Trophoblast cell (in vitro differentiated cells and primary cell): Measurements from ENCODE around the gene TMEM252.
A peak's percentile ranks its signal among the peaks of the same experiment; 100 is the strongest.

ENCODE experiments used
- DNase-seq, 2 donors: peaks; one replicate each; pipeline ENCODE4 v3.0.0-alpha.2; 2016
- H2AFZ ChIP-seq: 2 replicates; pipeline ENCODE4 v1.6.1; 2013; ENCODE audit warnings: low read length, moderate library complexity, mild to moderate bottlenecking; ENCODE audit not compliant: insufficient read depth, poor library complexity
- H2AK5ac ChIP-seq: 2 replicates; pipeline ENCODE4 v1.6.1; 2013; ENCODE audit warnings: mild to moderate bottlenecking, low read length
- H2BK120ac ChIP-seq: 2 replicates; pipeline ENCODE4 v1.6.1; 2013; ENCODE audit warnings: low read length, mild to moderate bottlenecking, moderate library complexity; ENCODE audit not compliant: insufficient read depth, poor library complexity
- H2BK12ac ChIP-seq: 2 replicates; pipeline ENCODE4 v1.6.1; 2013; ENCODE audit warnings: mild to moderate bottlenecking, low read length, moderate library complexity
- H2BK5ac ChIP-seq: 2 replicates; pipeline ENCODE4 v1.6.1; 2013; ENCODE audit warnings: low read length, low read depth, moderate library complexity, mild to moderate bottlenecking; ENCODE audit not compliant: poor library complexity
- H3K14ac ChIP-seq: 2 replicates; pipeline ENCODE4 v1.6.1; 2013; ENCODE audit warnings: mild to moderate bottlenecking, low read length
- H3K18ac ChIP-seq: 2 replicates; pipeline ENCODE4 v1.6.1; 2013; ENCODE audit warnings: mild to moderate bottlenecking, low read length
- H3K23ac ChIP-seq: 2 replicates; pipeline ENCODE4 v1.6.1; 2013; ENCODE audit warnings: low read length
- H3K27ac ChIP-seq: 2 replicates; pipeline ENCODE4 v1.5.1; 2013; ENCODE audit warnings: low read depth, mild to moderate bottlenecking, inconsistent platforms, low read length, moderate library complexity
- H3K27me3 ChIP-seq: 2 replicates; pipeline ENCODE4 v1.6.1; 2013; ENCODE audit warnings: inconsistent platforms, mild to moderate bottlenecking, low read length, moderate library complexity; ENCODE audit not compliant: insufficient read depth
- H3K36me3 ChIP-seq, 2 experiments: 1 replicate in 1 of 2; 2 replicates in 1 of 2; pipeline ENCODE4 v1.6.1; 2013; ENCODE audit warnings: low read length in 2 of 2, mild to moderate bottlenecking in 2 of 2, moderate library complexity in 1 of 2; ENCODE audit not compliant: insufficient read depth in 2 of 2, control insufficient read depth in 1 of 2
- H3K4ac ChIP-seq: 2 replicates; pipeline ENCODE4 v1.6.1; 2013; ENCODE audit warnings: low read depth, mild to moderate bottlenecking, low read length, moderate library complexity
- H3K4me1 ChIP-seq, 2 experiments: 1 replicate in 1 of 2; 2 replicates in 1 of 2; pipeline ENCODE4 v1.6.1; 2013; ENCODE audit warnings: low read length in 2 of 2, mild to moderate bottlenecking in 2 of 2, moderate library complexity in 1 of 2; ENCODE audit not compliant: insufficient read depth in 2 of 2, control insufficient read depth in 1 of 2
- H3K4me2 ChIP-seq: 2 replicates; pipeline ENCODE4 v1.6.1; 2013; ENCODE audit warnings: inconsistent platforms, mild to moderate bottlenecking, low read length, moderate library complexity
- H3K4me3 ChIP-seq: 2 replicates; pipeline ENCODE4 v1.5.1; 2013; ENCODE audit warnings: mild to moderate bottlenecking, low read depth, low read length, inconsistent platforms
- H3K79me1 ChIP-seq: one replicate; pipeline ENCODE4 v1.6.1; 2013; ENCODE audit warnings: low read length
- H3K79me2 ChIP-seq: 2 replicates; pipeline ENCODE4 v1.6.1; 2013; ENCODE audit warnings: low read length, mild to moderate bottlenecking; ENCODE audit not compliant: control insufficient read depth, insufficient read depth, poor library complexity
- H3K9ac ChIP-seq: 2 replicates; pipeline ENCODE4 v1.6.1; 2013; ENCODE audit warnings: mild to moderate bottlenecking, low read length
- H3K9me3 ChIP-seq: 2 replicates; pipeline ENCODE4 v1.6.1; 2013; ENCODE audit warnings: low read depth, mild to moderate bottlenecking, control low read depth, inconsistent platforms, low read length; ENCODE audit not compliant: insufficient read depth
- H4K12ac ChIP-seq: 2 replicates; pipeline ENCODE4 v1.6.1; 2013; ENCODE audit warnings: low read depth, mild to moderate bottlenecking, low read length, moderate library complexity
- H4K8ac ChIP-seq: 2 replicates; pipeline ENCODE4 v1.6.1; 2013; ENCODE audit warnings: low read depth, mild to moderate bottlenecking, low read length, moderate library complexity
- H4K91ac ChIP-seq: one replicate; pipeline ENCODE4 v1.6.1; 2013; ENCODE audit warnings: low read depth, mild to moderate bottlenecking, low read length, moderate library complexity
- WGBS: extraction: QIAGEN DNeasy Blood & Tissue Kit; methylation state at CpG from one replicate; pipeline ENCODE4 v1.1.7; 2013; ENCODE audit warnings: missing lambda C conversion rate; ENCODE audit not compliant: insufficient read length, insufficient coverage; ENCODE audit errors: extremely low coverage; 5-methylcytosine and 5-hydroxymethylcytosine counted together

Gene TMEM252

DNA sequence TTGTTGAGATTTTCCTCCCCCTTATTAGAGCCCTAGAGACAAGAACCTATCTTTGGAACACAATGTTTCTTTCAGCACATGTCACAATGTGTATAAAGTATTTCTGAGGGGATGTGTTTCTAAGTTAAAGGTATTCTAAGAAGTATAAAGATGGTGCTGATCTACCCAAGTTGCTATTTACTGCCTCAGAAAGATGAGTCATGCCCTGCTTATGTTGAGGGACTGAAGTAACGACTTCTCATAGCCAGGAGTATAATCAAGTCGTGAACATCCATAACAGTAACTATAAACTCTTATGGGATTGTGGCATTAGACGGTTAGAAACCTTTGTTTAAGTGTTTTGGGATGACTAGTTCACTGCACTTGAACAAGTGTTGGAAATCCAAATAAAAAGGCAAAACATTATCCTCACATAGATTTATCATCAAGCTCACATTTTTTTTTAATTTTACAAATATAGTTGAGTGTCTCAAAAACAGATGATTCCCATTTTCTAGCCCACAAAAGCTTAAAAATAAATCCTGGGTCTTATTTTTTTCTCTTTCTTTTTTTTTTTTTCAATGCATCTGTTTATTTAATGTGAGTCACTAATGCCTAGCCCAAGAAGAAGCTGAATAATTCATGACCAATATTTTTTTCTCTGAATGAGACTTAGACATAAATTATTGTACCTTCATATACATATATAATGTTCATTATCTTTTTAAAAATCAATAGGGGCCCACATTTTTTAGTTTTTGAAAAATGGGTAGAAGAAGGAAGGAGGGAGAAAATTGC lies 12.2 kb upstream of the TMEM252 start:
- Histone ChIP-seq H2BK5ac (no peak overlapping the region), H3K4ac (no peak overlapping the region), H3K27me3 (no peaks in the 10 kb centered on the region), H3K18ac (no peak overlapping the region), H3K9me3 (no peaks in the 10 kb centered on the region), H3K14ac (no peak overlapping the region), H3K36me3 (no peaks in the 10 kb centered on the region), H4K8ac (no peak overlapping the region), H4K12ac (no peak overlapping the region), H2AFZ (no peak overlapping the region), H2BK120ac (no peak overlapping the region), H3K79me1 (no peaks in the 10 kb centered on the region), H3K27ac (no peak overlapping the region), H3K4me1 (no peaks in the 10 kb centered on the region), H3K9ac (no peak overlapping the region), H3K4me2 (no peak overlapping the region), H3K4me3 (no peak overlapping the region), H2BK12ac (no peak overlapping the region), H4K91ac (no peak overlapping the region), H3K79me2 (no peaks in the 10 kb centered on the region), H2AK5ac (no peak overlapping the region), H3K23ac (no peak overlapping the region)
- WGBS = no CpG with 5 or more reads among the region's 3 CpGs
- DNase-seq = peak in 1 of 2 donors; percentile 38

- no CpG with 5 or more reads among the region's 4 CpGs for WGBS
- Histone ChIP-seq H3K4me1 (no peaks in the 10 kb centered on the region), H3K4ac (no peak overlapping the region), H3K36me3 (no peaks in the 10 kb centered on the region), H3K79me1 (no peaks in the 10 kb centered on the region), H2BK12ac (no peak overlapping the region), H4K91ac (no peak overlapping the region), H3K9ac (no peak overlapping the region), H3K14ac (no peak overlapping the region), H3K79me2 (no peaks in the 10 kb centered on the region), H4K8ac (no peak overlapping the region), H3K27ac (no peak overlapping the region), H3K9me3 (no peaks in the 10 kb centered on the region), H3K27me3 (no peaks in the 10 kb centered on the region), H2AFZ (no peak overlapping the region), H3K23ac (no peak overlapping the region), H2BK5ac (no peak overlapping the region), H2BK120ac (no peak overlapping the region), H3K18ac (no peak overlapping the region), H3K4me3 (no peak overlapping the region), H4K12ac (no peak overlapping the region), H3K4me2 (no peak overlapping the region), H2AK5ac (no peak overlapping the region)
- DNase-seq = no peak
Observed at GRCh38 chr9:68551191-68551590, 10.5 kb upstream of the TMEM252 start.

- no peak overlapping the region for H4K8ac ChIP-seq
- H3K36me3 ChIP-seq = no peaks in the 10 kb centered on the region
- H3K14ac ChIP-seq = no peak overlapping the region
- H3K4me1 ChIP-seq = no peaks in the 10 kb centered on the region
- no peaks in the 10 kb centered on the region for H3K9me3 ChIP-seq
- H2AK5ac ChIP-seq = no peak overlapping the region
- H3K4me2 ChIP-seq = no peak overlapping the region
- no peaks in the 10 kb centered on the region for H3K79me1 ChIP-seq
- H2BK12ac ChIP-seq = no peak overlapping the region
- no peak overlapping the region for H3K18ac ChIP-seq
- H4K12ac ChIP-seq = no peak overlapping the region
- no peak overlapping the region for H2BK5ac ChIP-seq
- no peaks in the 10 kb centered on the region for H3K79me2 ChIP-seq
- no peak for DNase-seq
- H3K9ac ChIP-seq = no peak overlapping the region
- no peak overlapping the region for H3K4ac ChIP-seq
- no CpG with 5 or more reads among the region's 3 CpGs for WGBS
- no peak overlapping the region for H3K4me3 ChIP-seq
- no peak overlapping the region for H4K91ac ChIP-seq
- H3K23ac ChIP-seq = no peak overlapping the region
- no peaks in the 10 kb centered on the region for H3K27me3 ChIP-seq
- no peak overlapping the region for H2BK120ac ChIP-seq
- H3K27ac ChIP-seq = no peak overlapping the region
- no peak overlapping the region for H2AFZ ChIP-seq
Observed at GRCh38 chr9:68548241-68548640, 7.6 kb upstream of the TMEM252 start.

- Histone ChIP-seq H4K91ac (no peak overlapping the region), H4K12ac (no peak overlapping the region), H3K18ac (no peak overlapping the region), H2BK12ac (no peak overlapping the region), H3K36me3 (no peaks in the 10 kb centered on the region), H2AK5ac (no peak overlapping the region), H3K4ac (no peak overlapping the region), H2AFZ (no peak overlapping the region), H3K4me3 (no peak overlapping the region), H3K79me1 (no peaks in the 10 kb centered on the region), H3K79me2 (no peaks in the 10 kb centered on the region), H3K23ac (no peak overlapping the region), H3K9ac (no peak overlapping the region), H3K27me3 (no peaks in the 10 kb centered on the region), H2BK5ac (no peak overlapping the region), H2BK120ac (no peak overlapping the region), H3K14ac (no peak overlapping the region), H3K9me3 (no peaks in the 10 kb centered on the region), H3K4me1 (no peaks in the 10 kb centered on the region), H3K4me2 (no peak overlapping the region), H3K27ac (no peak overlapping the region), H4K8ac (no peak overlapping the region)
- DNase-seq = no peak
Observed at GRCh38 chr9:68547417-68547816, 6.7 kb upstream of the TMEM252 start.
